OCI-M2 (cell line): ENCODE results near the gene TULP4.

Experiments
- DNase-seq: peaks from one replicate; lab custom pipeline; 2025; ENCODE audit not compliant: unreplicated experiment; lab: John Stamatoyannopoulos, UW

The TULP4 gene

DNA sequence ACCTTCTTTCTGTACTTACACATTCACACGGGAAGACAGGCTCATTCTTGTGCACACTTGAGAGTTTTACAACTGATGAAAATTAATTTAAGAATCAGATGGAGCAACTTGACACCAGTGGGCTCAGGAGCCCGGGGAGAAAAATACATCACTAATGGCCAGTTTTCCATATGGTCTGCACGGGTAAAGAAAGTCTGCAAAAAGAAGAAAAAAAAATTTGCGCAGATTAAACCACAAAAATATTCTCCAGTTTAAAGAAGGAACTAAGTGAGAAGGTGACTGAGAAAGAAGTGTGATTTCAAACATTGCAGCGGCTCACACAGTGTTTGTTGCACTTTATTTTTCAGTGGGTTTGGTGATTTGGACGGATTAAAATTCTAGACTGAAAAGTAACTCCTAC lies at the start of gene TULP4:
TULP4 (plus strand) TSS at position 301 of the 400 bp plus-strand sequence. CDS start 1,552 bp downstream, outside the sequence.
- DNase-seq: no peak

- no peak for DNase-seq
Measured at GRCh38 chr6:158262755-158263154, 49.5 kb upstream of the TULP4 start.

GRCh38 chr6:158264180-158264579 lies 48.1 kb upstream of the TULP4 start:
- no peak for DNase-seq

DNA sequence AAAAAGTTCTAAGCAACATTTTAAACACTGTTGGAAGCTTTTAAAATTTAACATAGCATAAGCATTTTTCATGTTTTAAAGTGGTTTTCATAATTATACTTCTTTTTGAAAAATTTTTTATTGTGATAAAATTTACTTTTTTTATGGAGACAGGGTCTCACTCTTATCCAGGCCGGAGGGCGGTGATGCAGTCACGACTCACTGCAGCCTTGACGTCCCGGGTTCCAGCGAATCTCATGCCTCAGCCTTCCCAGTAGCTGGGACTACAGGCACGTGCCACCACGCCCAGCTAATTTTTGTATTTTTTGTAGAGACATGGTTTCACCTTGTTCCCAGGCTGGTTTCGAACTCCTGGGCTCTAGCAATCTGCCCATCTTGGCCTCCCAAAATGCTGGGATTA lies 46.1 kb upstream of the TULP4 start:
- DNase-seq: no peak

DNA sequence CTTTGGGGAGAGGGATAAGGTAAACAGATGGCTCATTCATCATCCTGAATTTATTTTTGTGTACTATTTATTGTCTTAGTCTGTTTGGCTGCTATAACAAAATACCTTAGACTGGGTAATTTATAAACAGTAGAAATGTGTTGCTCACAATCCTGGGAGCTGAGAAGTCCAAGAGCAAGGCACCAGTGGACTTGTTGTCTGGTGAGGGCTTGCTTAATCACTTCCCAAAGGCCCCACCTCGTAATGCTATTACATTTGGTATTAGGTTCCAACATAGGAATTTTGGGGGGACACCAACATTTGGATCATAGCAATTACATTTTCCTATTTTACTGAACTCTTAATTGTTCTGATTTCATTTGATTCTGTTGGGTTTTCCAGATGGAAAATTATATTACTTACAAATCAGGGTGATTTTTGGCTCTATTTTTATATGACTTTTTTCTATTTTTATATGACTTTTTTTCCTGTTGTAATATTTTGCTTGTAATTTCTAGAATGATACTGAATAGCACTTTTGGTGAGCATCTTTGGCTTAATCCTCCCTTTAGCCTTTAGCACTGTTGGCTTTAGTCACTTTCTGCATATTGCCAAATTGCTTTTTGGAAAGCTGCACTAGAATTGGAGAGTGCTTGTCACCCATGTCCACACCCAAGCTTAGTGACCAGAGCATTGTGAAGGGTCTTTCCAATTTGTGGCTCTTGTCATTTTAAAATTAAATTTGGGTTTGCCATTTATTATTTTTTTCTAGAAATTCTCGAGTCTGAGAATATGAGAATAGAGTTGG lies 43.7 kb upstream of the TULP4 start:
- DNase-seq: no peak

GRCh38 chr6:158269657-158270056 lies 42.6 kb upstream of the TULP4 start:
- DNase-seq: no peak

- DNase-seq: no peak
Measured at GRCh38 chr6:158270389-158271127, 41.7 kb upstream of the TULP4 start.

DNA sequence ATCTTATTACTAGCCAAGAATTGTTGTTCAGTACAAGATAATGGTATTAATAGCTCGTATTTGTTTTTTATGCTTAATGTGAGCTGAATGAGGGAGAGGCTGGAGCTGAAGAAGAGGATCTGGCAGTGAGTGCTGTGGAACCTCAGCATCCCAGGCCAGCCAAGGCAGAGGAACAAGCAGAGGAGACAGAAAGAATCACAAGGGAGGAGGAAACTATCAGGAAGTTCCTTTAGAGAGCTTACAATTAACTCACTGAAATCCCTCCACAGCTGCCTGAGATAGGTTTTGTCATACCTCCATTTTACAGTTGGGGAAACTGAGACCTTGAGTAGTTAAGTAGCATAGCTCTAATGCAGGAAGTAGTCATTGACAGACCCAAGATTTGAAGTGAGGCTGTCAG lies 39.9 kb upstream of the TULP4 start:
- DNase-seq: no peak

DNA sequence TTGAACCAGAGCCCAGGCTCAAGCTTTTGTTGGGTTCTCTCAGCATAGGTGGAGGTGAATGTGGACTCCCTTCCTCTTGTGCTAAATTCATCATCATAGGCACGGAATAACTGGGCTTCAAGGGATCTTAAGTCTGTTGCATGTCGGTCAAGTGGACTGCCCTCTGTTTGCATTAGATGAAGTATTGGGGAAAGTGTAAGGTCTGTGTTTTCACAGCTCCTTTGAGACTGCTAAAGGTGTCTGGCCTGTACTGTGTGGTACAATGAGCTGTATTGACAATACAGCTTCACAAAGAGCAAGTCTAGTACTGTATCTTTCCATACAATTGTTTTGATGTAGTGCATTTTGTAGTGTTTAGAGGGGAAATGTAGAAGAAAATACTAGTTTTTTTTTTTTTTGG lies 34.3 kb upstream of the TULP4 start:
- no peak for DNase-seq

GRCh38 chr6:158279615-158280014 lies 32.6 kb upstream of the TULP4 start:
- no peak for DNase-seq

DNA sequence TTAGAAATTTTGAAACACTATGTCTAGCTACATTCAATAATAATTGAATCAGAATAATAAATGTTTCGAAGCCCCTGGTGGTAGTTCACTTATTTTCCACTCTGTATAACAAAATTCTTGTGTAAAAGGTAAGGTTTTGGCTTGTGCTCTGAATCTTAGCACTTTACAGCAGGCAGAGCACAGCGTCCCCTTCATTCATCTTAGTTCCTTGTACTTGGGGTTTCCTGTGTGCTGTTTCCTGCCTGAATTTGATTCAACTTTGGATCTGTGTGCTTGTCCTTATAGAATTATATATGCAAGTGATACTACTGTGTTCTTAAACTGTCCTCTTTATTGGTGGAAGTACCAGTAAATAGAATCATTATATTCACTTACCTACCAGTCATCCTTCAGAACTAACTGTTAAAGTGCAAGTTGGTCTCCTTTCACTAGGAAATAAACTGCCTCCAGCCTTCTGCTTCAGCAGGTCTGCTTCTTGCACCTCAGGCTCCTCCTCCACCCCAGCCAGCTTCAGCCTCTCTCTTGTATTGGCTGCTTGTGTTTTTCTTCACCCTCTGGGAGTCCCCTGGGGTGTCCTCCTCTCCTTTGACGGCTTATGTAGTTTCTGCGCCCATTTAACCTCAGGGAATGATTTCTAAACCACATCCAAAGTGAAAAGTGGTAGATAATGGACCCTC lies 28.8 kb upstream of the TULP4 start:
- DNase-seq: no peak

DNA sequence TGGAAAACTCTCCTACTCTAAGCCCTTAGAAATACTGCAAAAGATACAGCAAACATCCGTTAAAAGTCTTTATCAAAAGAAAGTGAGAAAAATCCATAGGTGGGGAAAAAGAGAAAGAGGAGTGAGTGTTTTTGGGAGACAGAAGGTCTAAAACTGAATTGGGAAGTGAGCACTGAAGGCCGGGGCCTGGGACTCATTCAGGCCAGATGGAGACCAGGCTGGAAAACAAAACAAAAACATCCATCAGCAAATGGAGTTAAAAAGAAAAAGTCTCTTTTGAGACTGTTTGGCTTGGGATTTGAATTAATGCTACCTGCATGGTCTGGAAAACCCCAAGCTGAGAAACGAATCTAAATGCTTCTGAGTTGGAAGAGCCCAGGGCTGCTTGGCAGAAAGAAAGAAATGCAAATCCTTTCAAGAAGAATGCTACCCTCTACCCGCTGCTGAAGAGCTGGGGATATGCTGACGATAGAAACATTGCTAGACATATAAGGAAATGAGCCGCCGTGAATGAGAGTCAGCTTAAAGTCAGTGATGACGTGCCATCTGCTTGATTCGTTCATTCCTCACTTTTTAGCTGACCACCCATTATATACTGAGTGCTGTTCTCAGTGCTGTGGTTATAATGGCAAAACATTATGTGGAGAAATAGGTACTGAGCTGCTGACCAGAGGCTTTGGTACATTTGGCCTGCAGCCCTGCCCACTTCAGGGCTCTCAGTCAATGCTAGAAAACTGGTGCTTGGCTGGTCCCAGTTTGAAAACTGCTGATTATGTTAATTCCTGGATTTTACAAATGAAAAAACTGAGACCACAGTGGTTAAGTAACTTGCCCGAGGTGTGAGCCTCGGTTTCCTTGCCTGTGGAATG lies 28.0 kb upstream of the TULP4 start:
- no peak for DNase-seq

- no peak for DNase-seq
Measured at GRCh38 chr6:158284876-158285655, 27.2 kb upstream of the TULP4 start.

- DNase-seq: no peak
Measured at GRCh38 chr6:158285656-158286021, 26.6 kb upstream of the TULP4 start.

DNA sequence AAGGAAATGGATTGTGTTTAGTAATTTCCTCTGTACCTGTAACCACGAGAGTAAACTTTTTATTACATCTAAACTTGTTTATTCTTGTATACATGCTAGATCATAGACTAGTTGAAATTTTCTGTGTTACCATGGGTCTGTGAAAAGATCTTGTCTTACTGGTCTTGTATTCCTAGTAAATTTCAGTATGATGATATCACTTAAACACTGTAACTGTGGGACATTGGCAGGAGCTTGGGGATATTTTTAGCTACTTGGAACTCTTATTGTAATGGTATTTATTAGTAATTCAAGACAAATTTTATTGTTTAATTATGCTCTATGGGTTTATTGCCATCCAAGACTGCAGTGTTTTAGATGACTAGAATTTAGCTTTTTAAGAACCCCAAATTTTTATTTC lies 25.9 kb upstream of the TULP4 start:
- no peak for DNase-seq

DNA sequence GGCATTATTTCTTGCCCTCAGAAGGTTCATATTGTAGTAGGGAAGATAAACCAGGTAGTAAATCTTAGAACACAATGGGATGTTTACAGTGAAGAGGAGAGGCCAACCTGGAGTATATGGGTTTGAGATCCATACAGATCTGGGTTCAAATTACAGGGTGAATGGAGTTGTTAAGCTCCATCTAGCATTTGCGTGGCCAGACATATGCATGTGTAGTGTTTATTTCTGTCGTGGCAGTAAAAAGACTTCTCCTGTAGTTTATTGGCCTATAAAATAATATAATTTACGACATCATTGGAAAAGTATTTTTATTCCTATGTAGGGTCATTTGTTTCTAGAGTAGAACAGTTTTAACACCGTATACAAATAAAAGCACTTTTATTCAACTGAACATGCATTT lies 25.2 kb upstream of the TULP4 start:
- no peak for DNase-seq

GRCh38 chr6:158290040-158290439 lies 22.2 kb upstream of the TULP4 start:
- DNase-seq: no peak

DNA sequence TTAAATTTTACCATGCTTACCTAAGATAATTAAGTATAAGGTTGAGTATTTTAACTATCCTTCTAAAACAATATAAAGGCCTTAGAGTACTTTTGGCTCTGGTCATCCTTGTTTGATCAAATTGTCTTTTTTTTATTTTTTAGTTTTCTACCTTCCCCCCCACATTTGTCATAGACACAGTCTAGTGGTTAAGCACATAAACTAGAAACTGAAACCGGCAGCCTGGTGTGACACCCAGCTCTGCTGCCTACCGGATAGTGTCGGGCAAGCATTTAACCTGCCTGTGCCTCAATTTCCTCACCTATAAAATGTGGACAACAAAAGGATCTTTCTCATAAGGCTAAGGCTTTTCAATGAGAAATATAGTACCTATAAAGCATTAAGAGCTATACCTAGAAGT lies 21.6 kb upstream of the TULP4 start:
- DNase-seq: no peak

DNA sequence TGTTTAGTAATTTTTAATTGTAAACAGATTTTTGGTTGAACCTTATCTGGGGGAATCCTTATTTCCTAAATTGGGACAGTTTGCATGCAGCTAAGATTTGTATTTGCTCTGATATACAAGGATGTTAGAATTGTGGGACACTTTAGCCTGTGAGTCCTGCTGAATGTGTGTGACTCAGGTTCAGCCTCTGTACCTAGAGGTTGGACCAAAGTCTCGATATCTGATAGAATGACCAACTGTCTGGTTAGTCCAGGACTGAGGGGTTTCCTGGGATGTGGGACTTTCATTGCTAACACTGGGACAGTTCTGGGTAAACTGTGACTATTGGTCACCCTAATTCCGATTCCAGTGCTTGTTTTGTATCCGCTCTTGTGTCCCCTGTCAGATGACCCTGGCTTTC lies 20.2 kb upstream of the TULP4 start:
- no peak for DNase-seq

DNA sequence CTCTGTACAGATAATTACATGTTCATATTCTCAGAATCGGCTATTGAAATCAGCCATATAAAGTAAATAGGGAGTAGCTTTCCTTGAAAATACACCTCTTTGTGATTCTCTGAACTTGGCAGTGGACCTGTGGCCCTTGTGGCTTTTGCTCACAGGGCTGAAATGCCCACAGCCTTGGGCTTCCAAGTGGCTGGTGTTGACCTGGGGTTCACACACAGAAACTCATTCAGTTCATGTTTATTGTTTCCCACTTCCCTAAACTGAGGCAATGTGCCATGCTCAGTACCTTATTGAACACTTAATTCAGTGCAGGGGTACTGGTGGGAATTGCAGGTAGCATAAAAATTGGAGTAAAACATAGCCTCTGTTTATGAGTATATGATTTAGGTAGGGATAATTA lies 19.1 kb upstream of the TULP4 start:
- no peak for DNase-seq
